ENCODE results near the gene JUNB.

DNA sequence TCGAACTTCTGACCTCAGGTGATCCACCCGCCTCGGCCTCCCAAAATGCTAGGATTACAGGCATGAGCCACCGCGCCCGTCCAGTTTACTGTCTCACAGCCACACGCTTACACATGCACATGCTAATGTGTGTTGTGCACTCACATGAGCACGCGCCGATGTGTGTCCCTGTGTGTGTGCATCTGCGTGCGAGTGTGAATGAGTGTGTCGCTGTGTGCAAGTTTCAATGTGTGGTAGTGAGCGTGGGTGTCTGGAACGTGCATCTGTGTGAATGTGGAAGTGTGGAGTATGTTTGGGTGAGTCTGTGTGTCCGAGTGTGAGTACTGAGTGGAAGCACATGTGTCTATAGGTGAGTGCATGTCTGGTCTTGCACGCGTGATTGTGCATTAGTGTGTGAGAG lies 51.2 kb downstream of the JUNB start:
- TF ChIP-seq, protein P1, sequence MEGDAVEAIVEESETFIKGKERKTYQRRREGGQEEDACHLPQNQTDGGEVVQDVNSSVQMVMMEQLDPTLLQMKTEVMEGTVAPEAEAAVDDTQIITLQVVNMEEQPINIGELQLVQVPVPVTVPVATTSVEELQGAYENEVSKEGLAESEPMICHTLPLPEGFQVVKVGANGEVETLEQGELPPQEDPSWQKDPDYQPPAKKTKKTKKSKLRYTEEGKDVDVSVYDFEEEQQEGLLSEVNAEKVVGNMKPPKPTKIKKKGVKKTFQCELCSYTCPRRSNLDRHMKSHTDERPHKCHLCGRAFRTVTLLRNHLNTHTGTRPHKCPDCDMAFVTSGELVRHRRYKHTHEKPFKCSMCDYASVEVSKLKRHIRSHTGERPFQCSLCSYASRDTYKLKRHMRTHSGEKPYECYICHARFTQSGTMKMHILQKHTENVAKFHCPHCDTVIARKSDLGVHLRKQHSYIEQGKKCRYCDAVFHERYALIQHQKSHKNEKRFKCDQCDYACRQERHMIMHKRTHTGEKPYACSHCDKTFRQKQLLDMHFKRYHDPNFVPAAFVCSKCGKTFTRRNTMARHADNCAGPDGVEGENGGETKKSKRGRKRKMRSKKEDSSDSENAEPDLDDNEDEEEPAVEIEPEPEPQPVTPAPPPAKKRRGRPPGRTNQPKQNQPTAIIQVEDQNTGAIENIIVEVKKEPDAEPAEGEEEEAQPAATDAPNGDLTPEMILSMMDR (IDR thresholded peaks at IDR 0.05 in 8 of 11, conservative IDR thresholded peaks at IDR 0.05 in 3 of 11) = no peak
- TF ChIP-seq POLR2A (IDR thresholded peaks at IDR 0.05) = no peak
